Esophagus muscularis mucosa (tissue), 4 donors: ENCODE measurements around the gene IGSF23. TPM values are rescaled to one million over a fixed set of nuclear protein-coding genes. Genes with fewer than 3 reads are reported as not detected.

Source experiments
- DNase-seq: peaks from one replicate; pipeline ENCODE4 v3.0.0-alpha.2; 2017; ENCODE audit errors: extremely low spot score
- H3K27ac ChIP-seq, 4 donors: fragments of 200-600 bp; sonication (generic); replicated peaks in 1 of 4; 1 replicate in 3 of 4; 2 replicates in 1 of 4; pipeline ENCODE4 v1.5.1; 2016 to 2019; ENCODE audit warnings: mild to moderate bottlenecking in 1 of 4
- H3K27me3 ChIP-seq, 4 donors: fragments of 200-600 bp; sonication (generic); one replicate each; pipeline versions ENCODE4 v1.5.1 to v1.6.0; 2016 to 2019
- H3K36me3 ChIP-seq, 4 donors: fragments of 200-600 bp; sonication (generic); one replicate each; pipeline ENCODE4 v1.5.1; 2016 to 2019
- H3K4me1 ChIP-seq, 4 donors: fragments of 200-600 bp; sonication (generic); one replicate each; pipeline ENCODE4 v1.5.1; 2016 to 2019
- H3K4me3 ChIP-seq, 4 donors: fragments of 200-600 bp; sonication (generic); 1 replicate in 2 of 4; 2 replicates in 2 of 4; pipeline ENCODE4 v1.5.1; 2016 to 2019; ENCODE audit warnings: mild to moderate bottlenecking in 4 of 4, moderate library complexity in 1 of 4
- H3K9me3 ChIP-seq, 4 donors: fragments of 200-600 bp; sonication (generic); 1 replicate in 3 of 4; 2 replicates in 1 of 4; pipeline ENCODE4 v1.5.1; 2016 to 2019
- CTCF ChIP-seq, 3 experiments: fragments of 200-600 bp in 2 of 3; fragments of 450-650 bp in 1 of 3; sonication (generic) in 2 of 3; IDR thresholded peaks; one replicate each; pipeline ENCODE4 v1.5.1; 2017 to 2019; ENCODE audit warnings: antibody characterized with exemption in 3 of 3, mild to moderate bottlenecking in 2 of 3, moderate library complexity in 1 of 3
- EP300 ChIP-seq: sonication (generic); formaldehyde crosslinking; IDR thresholded peaks from one replicate; pipeline ENCODE4 v1.6.1; 2017; ENCODE audit warnings: antibody characterized with exemption
- POLR2A ChIP-seq: fragments of 450-650 bp; IDR thresholded peaks from one replicate; pipeline ENCODE4 v1.6.1; 2017; ENCODE audit warnings: antibody characterized with exemption, moderate library complexity, mild to moderate bottlenecking, low read depth
- POLR2AphosphoS5 ChIP-seq, 2 donors: sonication (generic); formaldehyde crosslinking; IDR thresholded peaks; one replicate each; pipeline ENCODE4 v1.6.1; 2017; ENCODE audit warnings: antibody characterized with exemption in 2 of 2
- WGBS: methylation state at CpG from one replicate; pipeline ENCODE4 v1.1.5; 2018; 5-methylcytosine and 5-hydroxymethylcytosine counted together
- intact Hi-C: fragments of 100-400 bp; cut with DNase I; formaldehyde crosslinking; loops from one replicate; pipeline ENCODE4 v1.15.1; 2023
- total RNA-seq, 4 donors: library from RNA; depleted of rRNA; stranded (reverse); fragments of >200 nt; gene quantifications; one replicate each; pipeline versions ENCODE4 v1.1.0 to v1.2.1, GENCODE V29; 2016

The IGSF23 gene
- total RNA-seq, 4 donors from 2014 or later: not detected

DNA sequence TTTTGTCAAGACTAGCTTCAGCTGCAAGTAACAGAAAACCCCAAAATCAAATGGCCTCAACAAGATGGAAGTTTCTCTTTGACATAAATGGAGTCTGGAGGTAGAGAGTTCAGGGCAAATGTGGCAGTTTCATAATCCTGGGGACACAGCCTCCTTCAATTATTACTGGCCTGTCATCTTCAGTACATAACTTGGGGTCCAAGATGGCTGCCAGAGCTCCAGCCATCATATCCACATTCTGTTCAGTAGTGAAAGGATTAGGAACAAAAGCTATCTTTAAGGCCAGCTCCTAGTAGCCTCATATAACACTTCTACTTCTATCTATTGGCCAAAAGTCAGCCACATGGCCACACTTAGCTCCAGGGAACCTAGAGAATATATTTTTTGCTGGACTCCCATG is 15.0 kb upstream of the IGSF23 start:
- TF ChIP-seq CTCF (IDR thresholded peaks at IDR 0.05): no peak
- TF ChIP-seq POLR2AphosphoS5 (IDR thresholded peaks at IDR 0.05): no peak
- no peak for TF ChIP-seq POLR2A
- TF ChIP-seq EP300: no peak
- no peak for DNase-seq
- Histone ChIP-seq H3K27me3 (peaks cover 0 to 44% (median 0%) of the 10 kb centered on the region in 4 donors), H3K36me3 (no peaks in the 10 kb centered on the region), H3K4me3 (no peak overlapping the region), H3K27ac (no peak overlapping the region), H3K9me3 (peaks cover 0 to 5% (median 2%) of the 10 kb centered on the region in 4 donors), H3K4me1 (peaks cover 0 to 4% (median 0%) of the 10 kb centered on the region in 4 donors)
- intact Hi-C loops: no loop called here

GRCh38 chr19:44598880-44599279 is 14.5 kb upstream of the IGSF23 start:
- no peaks in the 10 kb centered on the region for H3K36me3 ChIP-seq
- intact Hi-C loops: no loop called here
- WGBS: 79% methylated on average over 2 of the region's 3 CpGs
- no peak for TF ChIP-seq CTCF (IDR thresholded peaks at IDR 0.05)
- no peak for TF ChIP-seq POLR2A
- no peak for TF ChIP-seq POLR2AphosphoS5 (IDR thresholded peaks at IDR 0.05)
- TF ChIP-seq EP300: no peak
- H3K27me3 ChIP-seq: peaks cover 0 to 48% (median 0%) of the 10 kb centered on the region in 4 donors
- peaks cover 0 to 6% (median 2%) of the 10 kb centered on the region in 4 donors for H3K4me1 ChIP-seq
- peaks cover 0 to 5% (median 2%) of the 10 kb centered on the region in 4 donors for H3K9me3 ChIP-seq
- no peak overlapping the region for H3K27ac ChIP-seq
- H3K4me3 ChIP-seq: no peak overlapping the region
- no peak for DNase-seq

- TF ChIP-seq POLR2A (no peak), EP300 (no peak), CTCF (IDR thresholded peaks at IDR 0.05) (no peak), POLR2AphosphoS5 (IDR thresholded peaks at IDR 0.05) (no peak)
- 83% methylated on average over 4 of the region's 4 CpGs for WGBS
- peaks cover 0 to 5% (median 2%) of the 10 kb centered on the region in 4 donors for H3K9me3 ChIP-seq
- DNase-seq: no peak
- peaks cover 0 to 8% (median 3%) of the 10 kb centered on the region in 4 donors for H3K4me1 ChIP-seq
- peaks cover 0 to 53% (median 0%) of the 10 kb centered on the region in 4 donors for H3K27me3 ChIP-seq
- no peak overlapping the region for H3K4me3 ChIP-seq
- H3K27ac ChIP-seq: no peak overlapping the region
- H3K36me3 ChIP-seq: no peaks in the 10 kb centered on the region
- intact Hi-C loops: no loop called here
Observed at GRCh38 chr19:44600466-44600865, 12.9 kb upstream of the IGSF23 start.

DNA sequence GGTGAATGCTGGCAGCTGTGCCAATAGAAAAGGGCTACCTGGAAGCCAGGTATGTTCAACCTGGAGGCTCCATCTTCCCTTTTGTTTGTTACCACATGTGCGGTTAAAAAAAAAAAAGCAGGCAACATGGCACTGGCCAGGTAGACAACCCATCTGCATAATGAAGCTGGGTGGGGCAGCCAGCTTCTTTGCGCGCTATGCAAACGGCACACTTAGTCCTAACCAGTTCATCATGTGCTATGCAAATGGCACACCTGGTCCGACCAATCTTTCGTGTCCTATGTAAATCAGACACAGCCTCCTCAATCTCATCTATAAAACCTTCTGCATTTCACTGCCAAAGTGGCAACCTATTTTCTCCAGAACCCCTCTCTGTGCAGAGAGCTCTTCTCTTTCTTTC is 11.3 kb upstream of the IGSF23 start:
- Histone ChIP-seq H3K27ac (no peak overlapping the region), H3K4me1 (peaks cover 0 to 8% (median 3%) of the 10 kb centered on the region in 4 donors), H3K9me3 (peaks cover 0 to 5% (median 2%) of the 10 kb centered on the region in 4 donors), H3K4me3 (no peak overlapping the region), H3K27me3 (peaks cover 0 to 38% (median 0%) of the 10 kb centered on the region in 4 donors), H3K36me3 (no peaks in the 10 kb centered on the region)
- no peak for DNase-seq
- intact Hi-C loops: no loop called here
- TF ChIP-seq CTCF (IDR thresholded peaks at IDR 0.05) (no peak), EP300 (no peak), POLR2AphosphoS5 (IDR thresholded peaks at IDR 0.05) (no peak), POLR2A (no peak)
- 79% methylated on average over 6 of the region's 6 CpGs for WGBS
